ENCODE measurements around the gene TTC21B.

Gene TTC21B

DNA sequence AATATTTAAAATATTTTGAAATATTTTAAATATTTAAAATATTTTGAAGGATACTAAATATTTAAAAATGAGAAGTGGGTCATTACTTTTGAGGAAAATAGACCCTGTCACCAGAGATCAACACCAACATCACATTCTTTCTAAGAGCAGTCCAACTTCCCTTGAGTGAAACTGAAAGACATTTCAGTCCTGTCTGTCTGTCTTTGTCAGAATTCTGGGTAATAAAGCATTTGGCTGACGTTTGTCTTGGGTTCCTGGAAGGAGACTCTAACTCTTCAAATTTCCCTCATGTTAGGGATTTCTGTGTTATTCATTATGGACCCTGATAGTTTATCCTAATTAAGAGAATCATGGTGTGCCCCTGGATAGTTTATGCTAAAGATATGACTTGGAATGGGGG is 32.8 kb downstream of the TTC21B start:
- DNase-seq = peak in 1 of 5 experiments; percentile 7

DNA sequence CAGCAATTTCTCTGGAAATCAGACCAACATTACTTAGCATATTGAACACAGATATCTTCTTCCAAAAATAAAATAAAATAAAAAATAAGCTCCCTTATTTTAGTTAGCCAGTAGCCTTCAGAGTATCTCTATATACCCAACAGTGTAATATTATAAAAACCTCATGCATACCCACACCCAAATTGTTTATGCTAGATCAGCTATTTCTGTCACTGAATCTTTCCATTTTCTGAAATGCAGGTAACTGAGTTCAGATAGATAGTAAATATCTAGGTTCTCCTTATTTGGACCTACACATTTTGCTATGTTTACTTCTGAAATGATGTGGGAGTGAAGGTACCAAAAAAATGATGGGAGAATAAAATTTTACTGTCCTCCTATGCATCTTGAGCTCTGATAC is 39.9 kb downstream of the TTC21B start:
- DNase-seq = no peak

DNA sequence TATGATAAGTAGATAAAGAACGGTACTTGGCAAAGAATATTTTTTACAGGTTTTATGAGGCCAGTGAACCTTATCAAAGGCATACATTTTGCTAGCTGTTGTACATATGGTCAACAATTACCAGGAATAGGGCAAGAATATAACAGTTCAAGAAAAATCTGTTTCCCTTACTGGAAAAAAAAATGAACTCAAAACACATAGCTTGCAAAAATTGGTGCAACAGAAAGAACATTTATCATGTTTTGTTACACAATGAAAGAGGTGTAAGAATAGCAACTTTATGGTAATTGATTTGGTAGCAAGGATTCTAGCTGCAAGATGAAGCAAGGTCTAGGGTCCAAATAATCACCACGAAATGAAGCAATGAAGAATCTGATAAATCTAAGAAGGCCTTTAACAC is 41.6 kb downstream of the TTC21B start:
- no peak for DNase-seq

DNA sequence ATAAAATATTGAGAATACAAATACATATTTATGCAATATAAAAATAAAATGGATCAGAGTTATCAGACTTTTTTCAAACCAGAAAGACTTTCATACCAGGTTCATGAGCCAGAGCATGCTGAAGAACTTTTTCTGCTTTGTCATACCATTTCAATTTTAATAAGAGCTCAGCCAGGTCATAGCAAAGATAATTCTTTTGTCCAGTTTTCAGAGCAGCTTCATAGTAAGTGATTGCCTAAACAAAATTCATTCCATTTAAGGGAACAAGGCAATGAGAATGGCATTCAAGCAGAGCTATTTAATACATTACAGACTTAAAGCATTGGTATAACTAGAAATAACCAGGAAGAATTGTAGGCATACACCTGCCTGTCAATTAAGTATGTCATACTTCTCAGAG is 42.3 kb downstream of the TTC21B start:
- no peak for DNase-seq

DNA sequence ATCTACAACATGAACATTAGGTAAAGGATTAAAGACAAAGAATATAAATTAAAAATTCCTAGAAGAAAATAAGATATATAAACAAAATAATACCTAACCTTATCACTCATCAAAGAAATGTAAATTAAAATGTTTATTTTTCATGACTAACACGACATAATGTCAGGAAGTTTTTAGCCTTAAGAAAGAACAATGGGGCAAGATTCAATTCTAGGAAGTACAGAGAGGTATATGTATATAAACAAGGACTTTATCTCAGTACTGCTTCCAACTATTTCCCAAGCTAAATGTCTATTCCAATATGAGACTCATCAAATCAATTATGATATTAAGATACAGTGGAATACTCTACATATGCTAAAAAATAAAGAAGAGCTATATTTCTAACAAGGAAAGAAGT is 44.1 kb downstream of the TTC21B start:
- no peak for DNase-seq

DNA sequence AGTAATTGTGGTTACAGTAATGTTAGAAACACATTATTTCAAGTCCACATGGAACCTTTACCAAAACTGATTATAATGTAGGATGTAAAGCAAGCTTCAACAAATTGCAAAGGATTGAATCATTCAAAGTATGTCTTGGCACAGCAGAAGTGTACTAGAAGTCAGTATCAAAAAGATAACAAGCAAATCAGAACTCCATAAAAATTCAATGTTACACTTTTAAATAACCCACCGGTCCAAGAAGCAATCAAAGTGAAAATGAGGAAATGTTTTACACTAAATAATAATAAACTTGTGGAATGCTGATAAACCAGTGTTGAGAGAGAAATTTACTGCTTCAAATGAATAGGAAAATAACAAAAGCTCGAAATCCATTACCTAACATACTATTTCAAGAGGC is 47.7 kb downstream of the TTC21B start:
- DNase-seq = no peak

DNA sequence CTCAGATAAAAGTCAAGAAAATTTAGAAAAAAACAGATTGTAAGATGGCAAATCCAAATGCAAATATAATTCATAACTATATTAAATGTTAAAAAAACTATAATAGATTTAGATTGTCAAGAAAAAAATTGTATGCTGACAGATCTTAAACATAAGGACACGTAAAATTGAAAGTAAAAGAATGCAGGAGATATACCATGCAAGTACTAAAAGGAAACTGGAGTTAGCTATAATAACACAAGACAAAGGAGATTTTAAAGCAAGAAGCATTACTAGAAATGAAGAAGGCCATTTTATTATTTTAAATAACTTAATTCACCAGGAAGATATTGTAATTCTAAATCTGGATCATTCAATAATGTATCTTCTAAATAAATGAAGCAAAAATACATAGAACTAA is 48.3 kb downstream of the TTC21B start:
- peak in 1 of 5 experiments; percentile 5 for DNase-seq

DNA sequence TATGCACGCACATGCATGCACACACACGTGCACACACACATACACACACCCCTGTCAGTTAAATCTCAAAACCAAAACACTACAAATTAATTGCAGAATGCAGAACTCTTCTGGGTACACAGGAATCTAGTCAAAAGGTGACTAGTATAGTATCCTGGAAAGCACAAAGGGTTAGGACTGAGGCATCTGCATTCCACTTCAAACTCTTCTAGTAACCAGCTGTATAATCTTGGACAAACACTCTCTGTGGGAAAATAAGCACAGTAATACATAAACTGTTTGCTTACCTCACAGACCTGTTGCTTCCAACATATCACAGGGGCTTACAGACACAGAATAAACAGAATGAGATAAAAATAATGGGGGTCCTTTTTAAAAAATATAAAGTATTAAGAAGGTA is 49.1 kb downstream of the TTC21B start:
- DNase-seq = no peak

DNA sequence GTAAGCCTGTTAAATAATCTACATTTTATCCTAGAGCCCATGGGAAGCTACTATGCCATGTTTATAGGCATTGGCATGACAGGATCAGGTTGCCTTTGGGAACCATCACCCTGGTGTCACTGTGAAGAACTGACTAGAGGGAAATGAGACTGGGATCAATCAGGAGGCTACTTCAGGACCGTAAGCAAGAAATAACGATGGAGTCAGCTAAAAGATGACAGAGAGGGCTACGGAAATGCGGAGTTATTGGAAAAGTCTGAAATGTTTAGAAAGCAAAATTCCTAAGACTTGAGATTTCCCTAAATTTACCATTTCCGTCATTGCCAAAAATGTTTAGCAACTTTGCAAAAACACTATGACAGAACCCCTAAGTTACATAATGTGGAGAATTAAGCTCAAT is 50.2 kb downstream of the TTC21B start:
- no peak for DNase-seq

DNA sequence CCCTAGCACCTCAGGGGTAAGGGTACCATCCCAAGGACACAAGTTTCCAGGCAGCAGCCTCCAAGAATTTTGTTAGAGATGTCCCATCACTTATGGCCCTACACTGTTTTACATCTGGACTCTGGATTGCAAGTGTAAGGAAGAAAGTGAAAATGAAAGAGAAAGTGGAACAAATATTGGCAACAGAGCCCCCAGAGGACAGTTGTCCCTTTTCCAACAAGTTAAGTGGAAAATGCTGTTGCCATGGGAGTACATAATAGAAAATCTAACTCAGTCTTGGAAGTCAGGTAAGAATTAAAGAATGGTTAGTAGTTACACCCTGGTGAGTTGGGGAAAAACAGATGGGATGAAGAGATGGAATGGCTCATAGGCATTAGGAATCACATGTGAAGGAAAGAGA is 50.6 kb downstream of the TTC21B start:
- DNase-seq = peak in 1 of 5 experiments; percentile 20

DNA sequence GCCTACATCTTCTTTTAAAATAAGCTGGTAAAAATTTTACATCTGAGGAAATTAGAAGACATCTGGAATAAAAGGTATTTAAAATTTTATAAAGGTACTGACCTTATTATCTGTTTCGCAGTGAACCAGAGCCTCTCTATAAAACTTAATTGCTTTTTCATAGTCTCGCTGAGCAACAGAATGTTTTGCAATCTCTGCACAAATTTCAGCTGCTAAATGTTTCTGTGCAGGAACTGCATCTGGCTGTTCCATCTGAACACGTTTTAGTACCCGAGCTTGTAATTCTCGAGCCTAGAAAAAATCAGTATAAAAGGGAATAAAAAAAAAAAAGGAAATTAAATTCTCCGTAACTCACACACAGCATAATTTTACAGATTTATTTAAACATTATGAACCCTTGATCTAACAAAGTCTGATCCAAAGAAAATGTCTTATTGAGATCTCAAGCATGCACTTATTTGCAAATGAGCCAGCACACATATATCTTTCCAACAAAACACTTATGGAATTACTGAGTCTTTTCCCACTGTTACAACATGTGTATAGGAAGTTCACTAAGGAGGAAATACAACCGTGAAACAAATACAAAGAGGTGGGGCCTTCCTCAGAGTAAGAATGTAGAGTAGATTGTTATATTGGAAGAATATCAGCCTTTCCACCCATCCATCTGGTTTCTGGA is 51.8 kb downstream of the TTC21B start:
- no peak for DNase-seq

DNA sequence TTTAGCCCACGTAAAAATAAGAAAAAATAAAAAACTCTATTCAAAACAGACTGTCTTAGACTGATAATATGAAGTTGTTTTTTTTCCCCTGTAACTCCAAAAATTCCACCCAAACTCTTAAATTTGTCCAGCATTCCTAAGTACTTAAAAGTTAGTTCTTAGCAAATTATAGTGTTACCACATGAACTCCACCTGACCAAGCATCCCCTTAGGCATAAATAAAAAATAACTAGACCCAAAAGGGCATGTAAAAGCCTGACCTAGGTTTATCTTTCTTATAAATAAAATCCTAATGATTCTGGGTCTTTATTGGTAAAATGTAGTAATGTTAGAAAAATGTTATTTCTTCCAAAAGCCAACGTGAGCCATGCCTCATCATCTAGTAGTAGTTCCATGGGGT is 54.3 kb downstream of the TTC21B start:
- no peak for DNase-seq

DNA sequence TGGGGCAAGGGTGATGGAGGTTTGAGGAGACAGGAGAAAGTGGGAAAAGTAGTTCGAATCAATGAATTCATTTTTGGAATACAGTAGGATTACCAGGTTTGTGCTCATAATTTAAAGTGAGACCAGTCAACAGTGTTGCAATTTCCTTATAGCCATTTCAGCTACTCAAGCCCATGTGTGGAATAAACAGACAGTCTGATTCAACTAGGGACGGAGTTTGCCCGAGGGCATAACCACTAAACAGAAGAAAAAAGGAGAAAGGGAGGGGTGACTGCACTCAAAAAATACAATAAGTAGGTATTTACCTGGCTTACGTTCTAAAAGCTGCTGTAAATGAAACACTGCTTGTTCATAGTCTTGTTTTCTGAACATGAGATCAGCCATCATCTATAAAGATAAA is 55.2 kb downstream of the TTC21B start:
- no peak for DNase-seq

DNA sequence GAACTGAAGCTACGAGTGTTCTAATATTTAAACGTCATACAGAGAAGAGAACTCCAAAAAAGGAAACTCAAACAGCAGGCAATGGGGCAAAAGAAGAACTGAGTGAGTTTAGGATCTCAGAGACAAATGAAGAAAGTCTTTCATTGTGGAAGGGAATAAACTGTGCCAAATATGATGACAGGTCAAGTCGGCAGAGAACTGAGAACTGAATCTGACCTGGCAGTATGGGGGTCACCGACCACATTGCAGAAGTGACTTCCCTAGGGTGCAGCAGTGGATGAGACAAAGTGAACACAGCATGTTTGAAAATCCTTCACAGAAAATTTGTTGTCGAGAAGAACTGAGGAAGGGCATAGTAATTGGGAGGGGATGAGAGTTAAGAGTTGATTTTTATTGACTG is 55.9 kb downstream of the TTC21B start:
- no peak for DNase-seq

DNA sequence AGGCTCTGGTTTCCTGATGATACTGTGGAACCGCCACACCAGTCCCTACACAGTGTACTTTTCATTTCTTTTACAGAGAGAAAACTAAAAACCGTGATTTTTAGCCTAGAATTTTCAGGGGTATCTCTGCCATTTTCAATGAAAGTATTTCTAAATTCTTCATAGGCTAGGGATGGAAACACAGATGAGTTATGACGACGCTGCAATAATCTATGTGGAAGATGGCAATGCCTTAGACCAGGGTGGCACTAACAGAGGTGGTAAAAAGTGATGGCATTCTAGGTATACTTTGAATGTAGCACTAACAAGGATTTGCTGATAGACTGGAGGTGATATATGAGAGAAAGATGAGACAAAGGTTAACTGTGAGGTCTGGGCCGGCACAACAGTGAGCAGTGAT is 56.5 kb downstream of the TTC21B start:
- no peak for DNase-seq

DNA sequence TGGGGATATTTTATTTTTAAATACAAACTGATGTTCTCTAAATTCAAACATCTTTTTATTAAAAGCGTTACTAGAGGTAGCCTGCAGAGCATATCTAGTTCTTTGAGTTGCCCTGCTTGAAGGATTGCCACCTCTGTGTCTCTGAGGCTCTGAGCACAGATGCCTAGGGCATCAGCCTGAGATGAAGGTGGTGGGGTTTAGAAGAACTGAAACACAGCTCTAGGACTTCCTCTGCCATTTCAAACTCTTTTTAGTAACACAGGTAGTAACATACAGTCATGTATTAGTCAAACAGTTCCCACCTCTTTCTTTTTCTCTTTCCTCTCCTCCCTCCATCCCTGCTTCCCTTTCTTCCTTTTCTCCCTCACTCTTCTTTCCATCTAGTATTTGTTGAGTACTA is 57.6 kb downstream of the TTC21B start:
- DNase-seq = no peak

DNA sequence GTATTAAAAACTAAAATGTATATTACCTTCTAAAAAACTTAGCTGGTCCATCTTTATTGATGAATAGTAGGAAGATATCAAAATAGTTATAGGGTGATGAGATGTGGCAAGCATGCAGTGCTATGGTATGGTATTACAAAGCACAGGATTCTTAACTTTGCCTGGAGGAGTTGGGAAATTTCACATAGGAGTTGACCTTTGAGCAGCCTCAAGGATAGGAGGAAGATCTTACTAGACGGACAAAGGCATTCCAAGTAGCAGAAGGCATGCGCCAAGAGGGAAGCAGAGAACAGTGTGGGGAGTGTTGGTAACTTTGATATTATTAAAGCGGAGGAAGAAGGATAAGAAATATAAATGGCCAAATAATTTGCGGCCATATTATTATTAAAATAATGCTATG is 60.0 kb downstream of the TTC21B start:
- no peak for DNase-seq

DNA sequence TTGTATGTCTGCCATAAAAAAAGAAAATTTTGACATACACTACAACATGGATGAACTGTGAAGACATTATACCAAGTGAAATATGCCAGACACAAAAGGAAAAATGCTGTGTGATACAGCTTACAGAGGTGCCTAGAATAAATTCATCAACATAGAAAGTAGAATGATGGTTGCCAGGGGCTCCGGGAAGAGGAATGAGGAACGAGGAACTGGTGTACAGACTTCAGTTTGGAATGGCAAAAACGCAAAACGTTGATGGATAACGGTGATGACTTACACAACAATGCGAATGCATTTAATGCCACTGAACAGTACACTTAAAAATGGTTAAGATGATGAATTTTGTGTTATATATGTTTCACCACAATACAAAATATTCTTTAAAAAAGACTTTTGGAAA is 61.0 kb downstream of the TTC21B start:
- no peak for DNase-seq

DNA sequence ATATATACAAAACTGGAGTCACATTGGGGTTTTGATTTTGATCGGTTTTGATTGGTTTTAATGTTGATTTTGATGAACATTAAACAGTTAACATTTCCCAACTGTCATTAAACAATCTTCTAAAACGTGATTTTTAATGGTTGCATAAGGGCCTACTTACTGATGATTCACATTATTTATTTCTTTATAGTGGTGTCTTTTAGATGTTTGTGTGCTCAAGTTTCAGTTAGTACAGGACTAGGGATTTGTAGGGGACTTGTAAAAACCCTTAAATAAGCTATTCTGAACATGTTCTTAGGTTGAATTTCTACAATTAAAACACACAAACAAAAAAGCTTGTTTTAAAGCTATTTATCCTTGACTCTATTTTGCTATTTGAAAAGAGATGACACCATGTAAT is 61.6 kb downstream of the TTC21B start:
- DNase-seq = no peak

DNA sequence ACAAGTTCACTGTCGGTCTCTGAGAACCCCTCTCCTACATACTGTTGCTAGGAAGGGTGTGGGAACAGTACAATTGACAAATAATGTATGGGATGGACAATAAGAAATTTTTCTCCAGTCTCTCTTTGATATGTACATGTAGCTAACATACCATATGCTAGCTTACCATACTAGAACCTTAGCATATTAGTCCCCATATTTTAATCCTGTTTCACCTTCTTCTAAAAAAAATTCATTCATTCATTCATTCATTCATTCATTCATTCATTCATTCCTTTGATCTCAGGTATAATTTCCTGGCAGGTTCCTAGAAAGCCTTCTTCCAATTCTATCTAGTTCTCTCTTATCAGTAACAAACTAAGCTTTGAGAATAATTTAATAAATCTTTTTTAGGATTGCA is 62.2 kb downstream of the TTC21B start:
- no peak for DNase-seq

DNA sequence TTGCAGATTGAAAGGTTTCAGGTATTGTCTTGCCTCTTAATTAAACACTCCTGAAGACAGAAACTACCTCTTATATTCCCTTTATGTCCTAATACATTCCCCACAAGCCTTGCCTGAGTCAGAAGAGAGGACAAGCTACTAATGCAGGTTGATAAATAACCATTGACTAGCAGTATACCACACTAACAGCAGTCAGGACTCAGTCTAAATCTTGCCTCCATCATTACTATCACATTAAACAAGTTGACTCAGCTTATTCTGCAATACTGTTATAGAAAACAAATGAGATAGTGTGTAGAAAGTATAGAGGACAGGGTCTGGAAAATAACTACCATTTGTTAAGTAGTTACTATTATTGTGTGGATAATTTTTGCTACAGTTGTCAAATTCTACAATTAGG is 63.8 kb downstream of the TTC21B start:
- DNase-seq = no peak

DNA sequence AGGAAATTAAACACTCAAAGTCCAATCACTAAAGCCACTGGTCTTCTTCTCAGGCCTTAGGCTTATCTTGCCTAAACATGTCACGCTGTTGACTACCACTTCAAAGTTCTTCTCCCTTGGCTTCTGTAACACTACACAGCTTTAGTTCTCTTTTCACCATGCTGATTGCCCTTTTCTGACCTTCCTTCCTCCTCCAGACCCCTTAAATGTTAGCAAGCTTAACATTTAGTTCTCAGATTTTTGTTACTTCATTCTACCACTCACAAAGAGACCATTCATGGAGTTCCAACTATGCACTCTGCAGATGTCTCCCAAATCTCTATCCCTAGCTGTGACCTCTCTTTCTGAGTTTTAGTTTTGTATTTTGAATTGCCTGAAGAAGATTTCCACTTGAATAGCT is 64.4 kb downstream of the TTC21B start:
- no peak for DNase-seq

DNA sequence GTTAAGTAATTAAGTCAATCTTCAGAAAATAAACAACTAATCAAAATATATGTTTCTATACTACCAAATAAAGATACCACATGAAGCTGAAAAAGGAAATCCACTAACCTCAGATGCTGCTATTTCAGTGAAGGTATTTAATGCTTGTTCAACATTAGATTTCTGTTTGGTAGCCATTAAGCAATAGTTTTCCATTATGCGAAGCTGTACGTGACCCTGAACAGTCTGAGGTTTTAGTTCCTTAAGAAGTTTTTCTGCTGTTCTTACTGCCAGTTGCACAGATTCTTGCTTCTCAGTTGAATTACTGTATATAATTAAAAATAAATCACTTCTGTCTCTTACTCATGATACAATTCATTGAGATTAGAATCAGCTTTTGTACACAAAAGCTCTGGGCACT is 65.4 kb downstream of the TTC21B start:
- no peak for DNase-seq

DNA sequence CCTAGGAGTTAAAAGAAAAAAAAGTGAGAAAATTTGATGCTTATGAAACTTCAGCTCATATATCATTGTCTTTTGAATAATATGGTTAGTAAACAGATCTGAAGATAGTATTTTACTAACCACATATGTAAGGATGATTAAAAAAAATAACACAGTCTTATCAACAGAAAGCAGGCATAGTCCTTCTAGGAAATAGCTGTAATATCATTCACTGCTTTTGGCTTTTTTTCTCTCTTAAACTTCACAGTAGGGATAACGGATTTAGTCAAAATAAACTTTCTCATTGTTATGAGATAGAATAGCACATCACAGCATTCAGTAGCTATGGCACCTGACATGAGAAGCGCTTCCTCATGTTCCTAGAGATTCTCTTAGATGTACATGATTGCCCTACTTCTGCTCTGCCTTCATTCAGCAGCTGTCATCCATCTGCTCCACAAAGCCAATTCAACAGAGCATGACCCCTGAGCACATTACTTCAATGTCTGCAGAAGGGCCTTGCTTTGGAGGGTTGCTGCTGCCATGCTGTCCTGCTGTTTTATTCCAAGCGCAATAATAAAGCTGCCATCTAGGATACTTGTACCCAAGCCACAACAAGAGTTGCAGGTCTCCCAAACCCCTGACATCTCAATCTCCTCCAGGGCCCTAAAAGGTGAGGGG is 67.0 kb downstream of the TTC21B start:
- peak in 1 of 5 experiments; percentile 30 for DNase-seq

Measured in T-helper 2 cell (primary cell).